ENCODE measurements around the gene HSPB1. TPM values are rescaled to one million over a fixed set of nuclear protein-coding genes. Genes with fewer than 3 reads are reported as not detected.

Gene HSPB1
- total RNA-seq, 1 experiment from 2014 or later: 422 TPM

GRCh38 chr7:76326646-76327233 is 24.3 kb downstream of the HSPB1 start:
- ATAC-seq (no peak), DNase-seq (ENCODE audit: low read depth, low spot score) (no peak)
- BruUV-seq (replicated peaks): no TSS peak
- intact Hi-C loops (cut with micrococcal nuclease; ENCODE audit: unreplicated experiment): no loop called here
- Histone ChIP-seq H3K9me3 (ENCODE audit: control insufficient read depth, insufficient read depth, low read depth, low read length) (no peaks in the 10 kb centered on the region), H3K4me1 (ENCODE audit: control insufficient read depth, insufficient read depth, low read length) (peaks cover 11% of the 10 kb centered on the region), H3K27ac (ENCODE audit: low read length) (no peak overlapping the region), H3K27me3 (ENCODE audit: control insufficient read depth, insufficient read depth, low read length) (no peaks in the 10 kb centered on the region), H3K36me3 (ENCODE audit: control insufficient read depth, insufficient read depth, low read length) (peaks cover 34% of the 10 kb centered on the region), H3K4me3 (ENCODE audit: low read depth in 2 of 2, low read length in 2 of 2) (no peak overlapping the region)
- in situ Hi-C loops (cut with HindIII; ENCODE audit: low pct_unique_long_range_greater_than_20kb, low sequenced_read_pairs): no loop called here
- POLR2A ChIA-PET: no interaction called here
- TF ChIP-seq SIN3A (IDR thresholded peaks at IDR 0.05; ENCODE audit: borderline replicate concordance, insufficient read depth, low read depth, low read length) (no peak), POLR2AphosphoS5 (IDR thresholded peaks at IDR 0.05; ENCODE audit: low read depth, low read length) (no peak), TCF7L2 (IDR thresholded peaks at IDR 0.05; ENCODE audit: low read depth, low read length) (no peak)
- TF ChIP-seq, protein P1, sequence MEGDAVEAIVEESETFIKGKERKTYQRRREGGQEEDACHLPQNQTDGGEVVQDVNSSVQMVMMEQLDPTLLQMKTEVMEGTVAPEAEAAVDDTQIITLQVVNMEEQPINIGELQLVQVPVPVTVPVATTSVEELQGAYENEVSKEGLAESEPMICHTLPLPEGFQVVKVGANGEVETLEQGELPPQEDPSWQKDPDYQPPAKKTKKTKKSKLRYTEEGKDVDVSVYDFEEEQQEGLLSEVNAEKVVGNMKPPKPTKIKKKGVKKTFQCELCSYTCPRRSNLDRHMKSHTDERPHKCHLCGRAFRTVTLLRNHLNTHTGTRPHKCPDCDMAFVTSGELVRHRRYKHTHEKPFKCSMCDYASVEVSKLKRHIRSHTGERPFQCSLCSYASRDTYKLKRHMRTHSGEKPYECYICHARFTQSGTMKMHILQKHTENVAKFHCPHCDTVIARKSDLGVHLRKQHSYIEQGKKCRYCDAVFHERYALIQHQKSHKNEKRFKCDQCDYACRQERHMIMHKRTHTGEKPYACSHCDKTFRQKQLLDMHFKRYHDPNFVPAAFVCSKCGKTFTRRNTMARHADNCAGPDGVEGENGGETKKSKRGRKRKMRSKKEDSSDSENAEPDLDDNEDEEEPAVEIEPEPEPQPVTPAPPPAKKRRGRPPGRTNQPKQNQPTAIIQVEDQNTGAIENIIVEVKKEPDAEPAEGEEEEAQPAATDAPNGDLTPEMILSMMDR (IDR thresholded peaks at IDR 0.05): no peak
- TF ChIP-seq, protein P2, sequence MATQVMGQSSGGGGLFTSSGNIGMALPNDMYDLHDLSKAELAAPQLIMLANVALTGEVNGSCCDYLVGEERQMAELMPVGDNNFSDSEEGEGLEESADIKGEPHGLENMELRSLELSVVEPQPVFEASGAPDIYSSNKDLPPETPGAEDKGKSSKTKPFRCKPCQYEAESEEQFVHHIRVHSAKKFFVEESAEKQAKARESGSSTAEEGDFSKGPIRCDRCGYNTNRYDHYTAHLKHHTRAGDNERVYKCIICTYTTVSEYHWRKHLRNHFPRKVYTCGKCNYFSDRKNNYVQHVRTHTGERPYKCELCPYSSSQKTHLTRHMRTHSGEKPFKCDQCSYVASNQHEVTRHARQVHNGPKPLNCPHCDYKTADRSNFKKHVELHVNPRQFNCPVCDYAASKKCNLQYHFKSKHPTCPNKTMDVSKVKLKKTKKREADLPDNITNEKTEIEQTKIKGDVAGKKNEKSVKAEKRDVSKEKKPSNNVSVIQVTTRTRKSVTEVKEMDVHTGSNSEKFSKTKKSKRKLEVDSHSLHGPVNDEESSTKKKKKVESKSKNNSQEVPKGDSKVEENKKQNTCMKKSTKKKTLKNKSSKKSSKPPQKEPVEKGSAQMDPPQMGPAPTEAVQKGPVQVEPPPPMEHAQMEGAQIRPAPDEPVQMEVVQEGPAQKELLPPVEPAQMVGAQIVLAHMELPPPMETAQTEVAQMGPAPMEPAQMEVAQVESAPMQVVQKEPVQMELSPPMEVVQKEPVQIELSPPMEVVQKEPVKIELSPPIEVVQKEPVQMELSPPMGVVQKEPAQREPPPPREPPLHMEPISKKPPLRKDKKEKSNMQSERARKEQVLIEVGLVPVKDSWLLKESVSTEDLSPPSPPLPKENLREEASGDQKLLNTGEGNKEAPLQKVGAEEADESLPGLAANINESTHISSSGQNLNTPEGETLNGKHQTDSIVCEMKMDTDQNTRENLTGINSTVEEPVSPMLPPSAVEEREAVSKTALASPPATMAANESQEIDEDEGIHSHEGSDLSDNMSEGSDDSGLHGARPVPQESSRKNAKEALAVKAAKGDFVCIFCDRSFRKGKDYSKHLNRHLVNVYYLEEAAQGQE (IDR thresholded peaks at IDR 0.05; ENCODE audit: insufficient read depth in 1 of 2, low read depth in 2 of 2, low read length in 1 of 2): no peak
- CTCF ChIA-PET: interaction anchor here (0.7 kb wide), 1 partner anchor 51 kb away, joined by 5 read pairs; no protein-coding TSS in a partner anchor

- CTCF ChIA-PET: no interaction called here
- in situ Hi-C loops (cut with HindIII; ENCODE audit: low pct_unique_long_range_greater_than_20kb, low sequenced_read_pairs): no loop called here
- no TSS peak for BruUV-seq (replicated peaks)
Observed at GRCh38 chr7:76327610-76328009, 25.1 kb downstream of the HSPB1 start.

More at GRCh38 chr7:76327610-76328009, 25.1 kb downstream of the HSPB1 start:
- H3K4me1 ChIP-seq (ENCODE audit: control insufficient read depth, insufficient read depth, low read length): peaks cover 15% of the 10 kb centered on the region
- TF ChIP-seq POLR2AphosphoS5 (IDR thresholded peaks at IDR 0.05; ENCODE audit: low read depth, low read length): no peak
- TF ChIP-seq TCF7L2 (IDR thresholded peaks at IDR 0.05; ENCODE audit: low read depth, low read length): no peak
- TF ChIP-seq, protein P2 (IDR thresholded peaks at IDR 0.05; ENCODE audit: insufficient read depth in 1 of 2, low read depth in 2 of 2, low read length in 1 of 2): no peak
- TF ChIP-seq, protein P1 (IDR thresholded peaks at IDR 0.05): no peak
- TF ChIP-seq SIN3A (IDR thresholded peaks at IDR 0.05; ENCODE audit: borderline replicate concordance, insufficient read depth, low read depth, low read length): no peak
- POLR2A ChIA-PET: no interaction called here
- no peaks in the 10 kb centered on the region for H3K27me3 ChIP-seq (ENCODE audit: control insufficient read depth, insufficient read depth, low read length)
- no peak overlapping the region for H3K4me3 ChIP-seq (ENCODE audit: low read depth in 2 of 2, low read length in 2 of 2)
- ATAC-seq (no peak), DNase-seq (ENCODE audit: low read depth, low spot score) (no peak)
- intact Hi-C loops (cut with micrococcal nuclease; ENCODE audit: unreplicated experiment): no loop called here
- H3K9me3 ChIP-seq (ENCODE audit: control insufficient read depth, insufficient read depth, low read depth, low read length): no peaks in the 10 kb centered on the region
- no peak overlapping the region for H3K27ac ChIP-seq (ENCODE audit: low read length)
- H3K36me3 ChIP-seq (ENCODE audit: control insufficient read depth, insufficient read depth, low read length): peaks cover 36% of the 10 kb centered on the region

Measured in Panc1 (cell line).